Stimulated activated CD8-positive, alpha-beta memory T cell treated with anti-CD3 and anti-CD28 coated beads, Interleukin-15, amount 100 ng/mL, for 1 hour (primary cell): Measurements from ENCODE around the gene MAP1LC3A.

Experiments used
- DNase-seq: peaks from one replicate; pipeline ENCODE4 v3.0.0-alpha.2; 2020; ENCODE audit warnings: low read depth

The MAP1LC3A gene

DNA sequence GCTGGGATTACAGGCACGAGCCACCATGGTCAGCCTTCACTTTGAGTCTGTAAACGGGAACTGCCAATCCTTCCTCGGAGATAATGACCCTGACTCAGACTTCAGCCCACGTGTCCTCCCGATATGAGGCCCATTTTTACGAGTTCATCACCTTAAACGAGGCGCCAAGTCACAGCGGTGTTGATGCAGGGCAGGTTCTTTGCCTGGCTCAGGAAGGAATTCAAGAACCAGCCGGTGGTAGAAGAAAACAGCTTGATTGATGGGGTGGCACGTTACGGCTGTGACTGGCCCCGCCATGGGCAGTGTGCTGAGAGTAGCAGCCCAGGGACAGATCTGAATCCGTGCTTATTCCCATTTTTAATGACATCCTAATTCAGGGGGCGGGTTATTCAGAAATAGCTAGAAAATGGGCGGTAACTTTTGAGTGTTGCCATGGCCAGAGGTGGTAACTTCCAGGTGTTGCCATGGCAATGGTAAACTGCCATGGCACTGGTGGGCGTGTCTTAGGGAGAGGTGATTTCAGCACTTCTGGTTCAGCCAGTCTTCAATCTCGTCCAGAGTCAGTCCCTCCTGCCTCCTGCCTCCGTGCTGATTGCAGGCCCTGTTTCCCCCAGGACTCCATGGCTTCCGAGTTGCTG is 9.1 kb upstream of the MAP1LC3A start:
- DNase-seq: no peak

DNA sequence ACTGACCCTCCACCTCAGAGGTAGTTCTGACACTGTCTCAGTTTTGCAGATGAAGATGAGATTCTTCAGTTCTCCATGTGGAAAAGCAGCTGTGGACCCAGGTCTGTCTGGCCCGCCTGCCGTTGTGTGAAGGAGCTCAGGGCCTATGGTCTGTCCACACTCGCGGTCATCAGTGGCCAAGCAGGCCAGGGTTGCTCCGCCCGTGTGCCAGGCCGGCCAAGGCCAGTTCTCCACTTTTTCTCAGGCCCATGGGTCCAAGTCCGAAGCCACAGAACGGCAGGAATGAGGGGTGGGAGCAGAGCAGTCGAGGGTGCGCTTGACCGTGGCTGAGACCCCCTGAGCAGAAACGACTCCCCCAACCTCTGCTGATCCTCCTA is 8.6 kb upstream of the MAP1LC3A start:
- DNase-seq: no peak

DNA sequence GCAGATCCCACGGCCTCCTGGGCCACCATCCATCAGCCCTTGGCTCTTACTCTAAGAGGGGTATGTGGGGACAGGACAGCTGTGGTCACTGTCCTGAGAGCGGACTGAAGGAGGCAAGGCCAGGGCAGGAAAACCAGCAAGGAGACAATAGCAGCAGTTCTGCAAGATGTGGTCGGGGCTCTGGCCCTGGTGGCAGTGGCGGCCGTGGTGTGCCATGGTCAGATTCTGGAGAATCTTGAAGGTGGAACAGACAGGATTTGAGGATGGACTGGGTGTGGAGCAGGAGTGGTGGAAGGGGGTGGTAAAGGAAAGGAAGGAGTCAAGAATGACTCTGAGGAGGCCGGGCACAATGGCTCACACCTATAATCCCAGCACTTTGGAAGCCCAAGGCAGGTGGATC is 5.9 kb upstream of the MAP1LC3A start:
- no peak for DNase-seq

DNA sequence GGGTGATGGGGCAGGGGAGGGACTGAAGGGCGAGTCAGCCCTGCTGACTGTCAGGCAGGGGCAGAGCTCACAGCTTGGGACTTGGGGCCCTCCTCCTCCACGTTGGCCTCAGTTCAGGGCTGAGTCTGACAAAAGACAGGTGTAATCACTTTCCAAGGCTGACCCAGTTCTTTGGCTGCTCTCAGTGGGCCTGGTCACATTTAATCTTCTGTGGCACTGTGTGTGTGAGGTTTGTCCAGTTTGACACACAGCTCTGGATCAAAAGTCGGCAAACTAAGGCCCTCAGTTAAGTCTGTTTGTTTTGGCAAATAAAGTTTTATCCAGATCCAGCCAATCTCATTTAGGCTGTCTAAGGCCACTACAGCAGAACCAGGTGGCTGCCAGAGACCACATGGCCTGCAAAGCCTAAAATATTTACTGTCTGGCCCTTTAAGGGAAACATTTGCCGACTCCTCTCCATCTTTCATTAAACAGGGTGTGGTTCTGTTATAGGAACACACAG is 5.1 kb upstream of the MAP1LC3A start:
- no peak for DNase-seq

DNA sequence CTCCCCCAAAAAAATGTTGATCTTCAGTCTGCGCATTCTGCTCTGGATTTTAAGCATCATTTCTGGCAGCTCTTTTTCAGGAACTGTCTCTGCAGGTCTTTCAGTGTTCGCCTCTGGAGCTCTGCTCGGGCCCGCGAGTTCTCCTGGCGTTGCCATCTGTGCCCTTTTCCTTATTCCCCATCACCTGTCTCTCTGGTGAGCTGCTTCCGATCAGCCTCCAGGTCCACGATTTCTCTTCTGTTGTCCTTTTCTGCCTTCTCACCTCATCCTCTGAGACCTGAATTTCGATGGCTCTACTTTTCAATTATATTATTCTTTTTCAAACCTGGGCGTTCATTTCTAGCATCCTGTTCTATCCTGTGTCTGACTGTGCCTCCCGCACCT is 590 bp upstream of the MAP1LC3A start:
- DNase-seq: no peak

DNA sequence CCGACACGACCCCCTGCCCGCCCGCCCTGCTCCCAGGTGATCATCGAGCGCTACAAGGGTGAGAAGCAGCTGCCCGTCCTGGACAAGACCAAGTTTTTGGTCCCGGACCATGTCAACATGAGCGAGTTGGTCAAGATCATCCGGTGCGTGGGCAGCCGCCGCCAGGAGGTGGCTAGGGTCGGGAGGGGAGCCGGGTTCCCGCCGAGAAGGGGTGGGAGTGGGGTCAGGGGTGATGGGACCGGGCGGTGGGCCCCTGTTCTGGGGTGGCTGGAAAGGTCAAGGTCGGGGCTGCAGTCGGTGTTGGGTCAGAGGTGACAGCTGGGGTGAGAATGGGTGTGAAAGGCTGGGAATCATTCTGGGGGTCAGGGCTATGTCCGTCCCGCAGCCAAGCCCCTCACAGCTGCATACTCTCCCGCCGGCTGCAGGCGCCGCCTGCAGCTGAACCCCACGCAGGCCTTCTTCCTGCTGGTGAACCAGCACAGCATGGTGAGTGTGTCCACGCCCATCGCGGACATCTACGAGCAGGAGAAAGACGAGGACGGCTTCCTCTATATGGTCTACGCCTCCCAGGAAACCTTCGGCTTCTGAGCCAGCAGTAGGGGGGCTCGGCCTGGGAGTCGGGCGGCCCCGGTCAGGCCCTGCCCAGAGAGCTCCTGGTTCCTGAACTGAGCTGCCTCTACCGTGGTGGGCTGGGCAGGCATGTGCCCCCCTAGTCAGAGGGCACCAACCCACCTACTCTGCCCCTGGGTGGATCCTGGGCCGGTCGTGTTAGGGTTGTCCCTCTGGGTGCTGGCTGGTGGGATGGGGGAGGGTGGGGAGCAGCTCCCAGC is 1.0 kb downstream of the MAP1LC3A start:
- no peak for DNase-seq

DNA sequence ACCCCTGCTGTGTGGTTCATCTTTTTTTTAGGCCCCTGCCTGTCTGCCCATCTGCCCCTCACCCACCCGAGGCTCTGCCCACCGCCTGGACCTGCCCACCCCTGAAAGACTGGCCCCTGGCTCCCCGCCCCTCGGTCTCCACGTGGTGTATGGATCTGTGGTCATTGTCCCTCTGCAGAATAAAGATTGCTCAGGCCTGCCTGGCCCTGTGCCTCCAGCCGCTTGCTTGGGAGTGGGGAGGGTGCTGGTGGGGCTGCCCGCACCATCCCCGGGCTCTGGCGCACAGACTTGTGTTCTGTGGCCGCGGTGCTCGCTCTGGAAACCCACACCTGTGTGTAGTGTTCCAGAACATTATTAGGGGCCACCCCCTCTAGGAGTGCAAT is 1.6 kb downstream of the MAP1LC3A start:
- no peak for DNase-seq

DNA sequence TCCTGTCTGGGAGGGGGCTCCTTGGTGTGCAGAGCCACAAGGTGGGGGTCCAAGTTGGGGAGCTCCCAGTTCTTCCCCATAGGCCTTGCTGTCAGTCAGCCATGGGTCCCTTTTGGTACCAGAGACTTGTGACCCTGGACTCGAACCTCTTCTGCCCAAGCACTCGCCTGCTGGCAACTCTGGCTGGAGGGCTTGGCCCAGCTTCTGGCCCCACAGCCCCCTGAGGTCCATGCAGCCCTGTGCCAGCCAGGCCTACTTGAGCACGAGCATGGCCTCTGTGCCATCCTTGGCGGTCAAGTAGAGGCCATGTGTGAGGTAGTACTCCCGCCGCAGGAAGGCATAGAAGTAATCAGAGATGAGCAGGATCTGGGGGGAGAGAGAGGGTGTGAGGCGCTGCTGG is 2.1 kb downstream of the MAP1LC3A start:
- no peak for DNase-seq

DNA sequence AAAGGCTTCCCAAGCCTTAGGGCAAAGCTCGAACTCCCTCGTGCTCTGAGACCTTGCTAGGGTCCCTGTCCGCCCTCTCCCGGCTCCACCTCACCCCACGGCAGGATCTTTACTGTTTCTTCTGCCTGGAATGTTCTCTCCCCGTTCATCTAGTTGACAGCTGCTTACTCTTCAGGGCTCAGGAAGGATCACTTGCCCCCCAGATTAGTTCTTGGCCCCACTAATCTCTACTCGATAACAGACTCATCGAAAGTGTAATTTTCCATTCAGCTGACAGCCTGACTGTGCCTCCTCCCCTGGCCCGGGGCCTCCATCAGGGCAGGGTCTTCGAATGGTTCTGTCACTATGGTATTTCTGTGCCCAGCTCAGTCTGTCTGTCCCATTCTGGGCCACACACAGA is 3.1 kb downstream of the MAP1LC3A start:
- DNase-seq: no peak

DNA sequence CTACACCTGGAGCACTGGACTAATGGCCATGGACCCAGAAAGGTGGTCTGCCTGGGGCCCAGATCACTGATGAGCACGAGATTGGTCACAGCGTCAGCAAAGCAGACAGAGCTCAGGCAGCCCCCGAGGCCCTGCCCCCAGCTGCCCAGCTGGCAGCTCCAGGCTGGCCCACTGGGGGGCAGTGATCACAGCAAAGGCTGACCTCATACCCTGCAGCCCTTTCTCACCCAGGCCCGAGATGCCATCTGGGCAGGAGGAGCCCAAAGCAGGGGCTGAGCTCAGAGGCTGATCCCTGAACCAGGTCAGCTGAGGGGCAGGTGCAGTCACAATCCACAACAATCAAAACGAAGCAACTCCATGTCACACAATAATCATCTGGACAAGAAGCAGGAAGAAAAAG is 4.1 kb downstream of the MAP1LC3A start:
- no peak for DNase-seq

DNA sequence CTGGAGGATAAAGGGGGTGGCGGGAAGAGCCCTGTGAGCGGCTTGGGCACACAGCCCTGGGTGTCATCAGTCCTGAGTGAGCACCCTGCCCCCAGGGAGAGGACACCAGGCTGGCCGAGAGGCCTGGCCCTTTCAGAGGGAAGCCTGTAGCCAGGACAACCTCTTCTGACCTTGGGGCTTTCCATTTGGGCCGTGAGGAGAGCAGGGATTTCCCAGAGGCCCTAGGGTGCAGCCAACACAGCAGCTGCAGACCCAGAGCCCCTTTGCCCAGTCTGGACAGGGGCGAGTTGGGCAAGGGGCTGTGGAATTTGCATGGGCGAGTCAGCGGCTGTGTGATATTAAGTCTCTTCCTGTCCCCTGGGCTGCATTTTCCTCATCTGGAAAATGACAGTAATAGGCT is 6.3 kb downstream of the MAP1LC3A start:
- no peak for DNase-seq

DNA sequence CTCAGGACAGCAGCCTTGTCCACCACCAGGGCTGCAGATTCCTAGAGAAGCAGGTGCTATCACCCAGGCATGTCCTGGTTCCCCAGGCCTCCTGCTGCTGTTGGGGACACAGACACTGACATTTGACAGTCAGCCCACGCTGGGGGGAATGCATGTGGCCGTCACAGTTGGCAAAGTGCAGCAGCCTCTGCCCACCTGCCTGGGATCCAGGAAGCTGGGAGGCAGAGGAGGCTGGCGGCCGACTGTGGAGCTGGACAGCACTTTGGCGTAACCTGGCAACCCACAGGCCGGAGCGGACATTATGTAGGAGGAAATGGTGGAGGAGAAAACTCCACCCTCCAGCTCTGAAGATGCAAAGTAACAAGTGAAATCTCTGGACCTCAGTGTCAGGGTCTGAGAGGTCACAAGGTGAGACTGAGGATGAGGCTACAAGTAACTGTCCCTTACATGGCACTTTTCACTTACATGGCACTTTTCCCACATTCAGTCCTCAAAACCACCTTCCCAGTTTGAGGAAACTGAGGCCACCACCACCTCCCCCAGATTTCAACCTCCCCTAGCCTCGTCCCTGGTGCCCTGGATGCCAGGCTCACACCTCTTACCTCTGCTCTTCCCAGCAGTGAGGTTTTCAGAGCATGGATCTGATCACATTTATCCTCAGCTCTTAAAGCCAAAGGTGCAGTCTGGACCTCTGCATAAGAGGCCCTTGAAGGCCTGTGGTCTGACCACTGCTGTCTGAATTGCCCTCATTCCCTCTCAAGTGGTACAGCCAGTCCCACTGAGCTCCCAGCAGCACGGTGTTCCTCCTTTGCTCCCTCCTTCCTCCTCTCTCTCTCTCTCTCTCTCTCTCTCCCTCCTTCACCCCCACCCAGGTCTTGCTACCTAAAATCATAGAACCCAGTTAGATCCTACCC is 8.7 kb downstream of the MAP1LC3A start:
- no peak for DNase-seq

DNA sequence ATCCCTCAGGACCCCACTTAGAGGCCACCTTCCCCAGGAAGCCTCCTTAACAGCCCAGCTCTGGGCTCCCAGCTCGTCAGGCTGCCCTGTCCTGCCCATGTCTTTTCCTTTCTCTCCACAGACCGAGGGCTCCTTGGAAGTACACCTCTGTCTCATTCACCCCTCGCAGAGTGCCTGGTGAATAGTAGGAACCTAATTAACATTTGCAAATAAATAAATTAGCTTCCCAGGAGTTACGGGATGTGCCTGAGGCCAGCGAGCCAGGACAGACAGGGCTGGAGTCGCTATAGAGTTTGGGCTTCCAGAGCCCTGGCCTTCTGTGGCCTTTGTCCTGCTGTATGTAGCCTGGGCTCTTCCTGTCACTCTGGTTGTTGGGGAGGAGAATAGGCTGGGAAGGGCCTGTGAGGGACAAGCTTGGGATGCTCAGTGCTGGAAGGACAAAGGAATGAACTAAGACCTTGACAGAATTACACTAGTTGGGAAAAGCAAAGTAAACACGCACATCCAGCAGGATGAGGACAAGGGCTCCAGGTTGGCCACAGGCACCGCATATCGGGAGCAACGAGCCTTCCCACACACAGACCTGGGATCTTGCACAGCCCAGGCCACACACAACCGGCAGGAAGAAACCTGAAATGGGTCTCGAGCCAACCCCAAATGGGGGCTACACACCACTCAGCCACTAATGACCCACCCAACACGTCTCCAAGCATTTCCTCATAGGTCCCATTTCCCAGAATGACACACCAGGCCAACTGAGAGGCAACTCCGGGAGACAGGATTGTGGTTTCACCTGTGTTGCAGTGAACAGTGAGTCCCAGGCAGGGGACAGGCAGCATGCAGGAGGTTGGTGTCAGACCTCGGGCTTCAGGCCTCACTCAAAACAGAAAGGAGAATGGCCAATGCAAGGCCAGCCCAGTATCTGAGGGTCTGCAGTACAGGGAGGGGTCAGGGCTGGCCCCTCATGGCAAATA is 9.7 kb downstream of the MAP1LC3A start:
- no peak for DNase-seq

DNA sequence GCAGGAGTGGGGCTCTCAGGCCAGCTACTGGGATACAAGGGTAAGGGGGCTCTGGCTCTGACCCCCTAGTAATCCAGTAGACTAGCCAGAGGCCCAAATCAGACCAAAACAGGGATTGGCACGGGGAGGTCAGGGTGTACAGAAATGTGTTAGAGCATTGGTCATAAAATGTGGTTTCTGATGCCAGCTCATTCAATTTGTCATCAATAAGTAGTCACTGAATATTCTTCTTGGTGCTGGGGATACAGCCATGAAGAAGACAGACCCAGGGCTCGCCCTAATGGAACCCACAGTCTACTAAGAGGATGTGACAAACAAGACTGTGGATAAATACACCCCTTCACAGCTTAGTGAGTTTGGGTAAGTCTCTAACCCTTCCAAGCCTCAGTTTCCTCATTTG is 11.1 kb downstream of the MAP1LC3A start:
- DNase-seq: no peak

DNA sequence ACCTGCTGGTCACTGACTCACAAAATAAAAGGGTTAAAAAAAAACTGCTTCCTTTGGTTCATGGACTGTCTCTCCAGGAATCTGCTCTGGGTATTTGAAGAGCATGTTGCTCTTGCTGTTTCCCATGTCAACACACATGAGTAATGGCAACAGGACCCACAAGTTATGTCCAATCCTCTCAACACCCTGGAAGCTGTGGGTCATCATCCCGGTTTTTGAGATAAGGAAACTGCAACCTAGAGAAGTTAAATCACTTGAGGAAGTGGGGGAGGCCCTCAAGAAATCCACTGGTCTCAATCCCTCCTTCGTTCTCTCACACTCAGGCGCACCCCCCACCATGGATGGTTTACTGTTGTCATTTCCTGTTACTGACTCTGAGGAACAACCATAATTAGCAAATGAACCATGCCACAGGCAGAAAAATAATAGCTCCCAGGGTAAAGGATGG is 12.4 kb downstream of the MAP1LC3A start:
- DNase-seq: no peak

DNA sequence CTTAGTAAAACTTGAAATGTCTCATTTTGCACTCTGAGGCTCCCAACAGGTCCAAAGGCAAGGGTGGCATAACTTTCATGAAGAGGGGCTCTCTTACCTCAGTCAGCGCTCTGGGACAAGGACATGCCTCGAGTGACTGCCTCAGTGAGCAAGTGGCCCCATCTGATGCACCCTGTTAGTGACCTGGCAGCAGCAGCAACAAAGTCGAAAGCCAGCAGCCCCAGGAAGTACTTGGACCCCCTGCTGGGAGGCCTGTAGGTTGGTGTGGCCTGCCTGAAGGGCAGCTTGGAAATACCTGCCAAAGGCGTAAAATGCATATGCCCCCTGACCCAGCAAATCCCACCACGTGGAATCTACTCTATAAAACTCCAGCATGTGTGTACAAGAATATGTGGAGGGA is 13.2 kb downstream of the MAP1LC3A start:
- no peak for DNase-seq

DNA sequence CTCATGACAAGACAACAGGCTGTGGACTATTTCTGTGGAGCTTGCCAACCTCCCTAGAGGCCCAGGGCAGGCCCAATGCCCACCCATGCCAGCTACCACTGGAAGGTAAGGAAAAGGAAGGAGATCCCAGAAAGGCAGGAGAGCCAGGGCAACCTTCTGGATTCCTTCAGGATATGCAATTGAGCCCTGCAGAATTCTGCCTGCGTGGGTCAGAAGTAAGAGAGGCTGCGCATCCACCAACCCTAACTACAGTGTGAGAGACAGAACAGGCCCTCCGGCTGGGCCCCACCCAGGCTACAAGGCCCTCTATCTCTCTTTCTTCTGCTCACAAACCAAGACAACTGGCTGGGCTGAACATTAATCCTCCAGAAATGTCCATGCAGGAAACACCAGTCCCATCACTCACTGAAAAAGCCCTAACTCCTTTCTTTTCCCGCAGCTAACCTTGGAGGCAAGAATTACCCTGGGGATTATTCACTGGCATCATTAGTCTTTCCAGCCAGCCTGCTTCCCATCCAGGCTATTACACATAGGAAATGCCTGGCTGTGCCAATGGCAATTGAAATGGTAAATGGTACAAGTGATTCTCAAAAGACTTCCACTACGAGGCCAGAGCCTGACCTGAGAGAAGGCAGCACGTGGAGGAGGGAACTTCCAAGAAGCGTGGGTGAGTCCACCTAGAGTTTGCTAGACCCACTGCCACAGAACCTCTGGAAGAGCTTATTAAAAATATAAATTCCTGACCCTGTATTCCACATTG is 15.2 kb downstream of the MAP1LC3A start:
- DNase-seq: no peak

DNA sequence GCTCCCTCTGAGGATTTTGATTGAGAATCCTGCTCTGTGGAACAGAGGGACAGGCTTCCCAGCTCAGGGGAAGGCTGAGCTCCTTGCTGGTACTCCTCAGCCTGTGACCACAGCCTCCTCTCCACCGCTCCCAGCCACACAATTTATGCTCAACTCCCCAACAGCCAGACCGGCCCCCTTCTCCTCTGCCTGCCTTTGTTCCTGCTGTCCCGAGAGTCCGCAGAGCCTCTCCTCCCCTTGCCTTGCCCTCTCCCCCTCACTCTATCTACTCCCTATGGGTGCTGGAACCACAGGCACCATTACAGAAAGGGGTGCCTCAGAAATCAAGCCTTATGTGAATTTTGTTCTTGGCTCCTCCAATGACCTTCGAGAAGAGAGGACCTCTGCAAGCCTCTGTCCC is 15.9 kb downstream of the MAP1LC3A start:
- DNase-seq: no peak

DNA sequence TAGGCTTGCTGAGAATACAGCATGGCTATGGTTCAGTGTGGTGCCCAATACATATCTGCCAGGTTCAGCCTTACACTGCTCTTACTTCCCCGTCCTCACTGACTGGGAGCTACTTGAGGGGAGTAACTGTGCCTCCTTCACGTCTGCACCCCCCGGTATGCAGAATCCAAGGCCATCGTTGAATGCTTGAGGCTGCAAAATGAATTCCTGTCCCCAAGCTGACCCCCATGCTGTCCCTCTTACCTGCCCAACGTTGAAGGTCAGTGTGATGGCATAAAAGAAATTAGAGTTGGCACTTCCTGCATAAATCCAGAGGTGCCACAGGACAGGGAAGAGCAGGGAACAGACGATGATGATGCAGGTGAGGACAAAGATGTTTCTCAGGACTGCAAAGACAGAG is 16.3 kb downstream of the MAP1LC3A start:
- DNase-seq: no peak

DNA sequence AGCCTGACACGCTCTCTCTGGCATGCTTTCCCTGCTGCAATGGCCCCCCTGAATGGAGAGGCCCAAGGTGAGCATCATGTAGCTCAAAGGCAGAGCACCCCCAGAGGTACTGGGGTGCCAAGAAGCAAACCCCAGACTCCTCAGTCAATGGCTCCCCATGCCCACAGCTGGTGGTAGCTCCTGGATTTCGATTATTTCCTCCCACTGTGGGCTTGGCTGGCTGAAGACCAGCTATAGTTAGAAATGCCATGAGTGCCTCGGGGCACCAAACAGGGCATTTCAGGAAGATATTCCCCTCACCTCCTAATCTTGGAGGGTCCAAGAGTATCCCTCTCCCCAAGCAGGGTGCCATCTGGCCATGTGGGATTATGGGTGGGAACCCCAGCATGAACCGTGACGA is 16.8 kb downstream of the MAP1LC3A start:
- DNase-seq: no peak

DNA sequence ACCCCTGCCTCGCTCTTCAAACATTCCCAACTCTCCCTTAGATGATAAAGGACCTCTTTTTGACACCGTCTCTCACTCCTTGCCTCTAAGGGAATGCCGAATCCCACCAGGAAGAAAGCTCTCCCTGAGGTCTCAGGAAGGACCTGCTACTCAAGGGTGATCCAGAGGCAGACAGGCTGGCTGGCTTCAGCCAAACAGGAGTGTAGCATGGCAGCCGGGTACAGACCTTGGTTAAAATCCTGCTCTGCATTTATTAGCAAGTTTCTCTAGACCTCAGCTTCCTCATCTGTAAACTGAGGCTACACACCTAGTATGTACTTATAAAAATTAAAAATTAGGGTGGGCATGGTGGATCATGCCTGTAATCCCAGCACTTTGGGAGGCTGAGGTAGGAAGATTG is 17.2 kb downstream of the MAP1LC3A start:
- DNase-seq: no peak
